ENCODE results near the gene LYPLAL1.

DNA sequence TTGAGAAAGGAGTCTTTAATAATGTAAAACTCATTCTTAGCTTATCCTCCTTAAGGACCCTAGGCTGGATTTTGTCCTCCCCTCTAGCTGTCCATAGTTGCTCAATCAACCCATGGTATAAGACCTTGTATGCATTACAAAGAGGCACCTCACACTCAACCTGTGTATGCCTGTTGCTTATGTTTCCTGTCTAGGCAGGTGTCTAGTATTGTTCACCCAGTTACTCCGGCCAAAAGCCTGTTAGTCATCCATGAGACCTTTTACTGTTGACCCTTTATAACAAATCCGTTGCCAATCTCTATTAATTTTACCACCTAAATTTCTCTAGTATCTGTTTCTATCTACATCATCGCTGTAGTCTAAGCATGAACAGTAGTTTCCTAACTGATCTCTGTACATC, 3.7 kb downstream of the LYPLAL1 start:
- TF ChIP-seq CTCF (IDR thresholded peaks at IDR 0.05) (no peak), POLR2A (IDR thresholded peaks at IDR 0.05) (no peak), POLR2AphosphoS5 (IDR thresholded peaks at IDR 0.05) (no peak), EP300 (IDR thresholded peaks at IDR 0.05) (no peak)

All from stomach (tissue), 4 donors.